ENCODE measurements around the gene CCDC34.

The CCDC34 gene

GRCh38 chr11:27356624-27357222, 6.3 kb downstream of the CCDC34 start:
- no peaks in the 10 kb centered on the region for H3K9me3 ChIP-seq (replicated peaks; ENCODE audit: low read length)
- H3K4me3 ChIP-seq (ENCODE audit: low read length) = no peak overlapping the region

DNA sequence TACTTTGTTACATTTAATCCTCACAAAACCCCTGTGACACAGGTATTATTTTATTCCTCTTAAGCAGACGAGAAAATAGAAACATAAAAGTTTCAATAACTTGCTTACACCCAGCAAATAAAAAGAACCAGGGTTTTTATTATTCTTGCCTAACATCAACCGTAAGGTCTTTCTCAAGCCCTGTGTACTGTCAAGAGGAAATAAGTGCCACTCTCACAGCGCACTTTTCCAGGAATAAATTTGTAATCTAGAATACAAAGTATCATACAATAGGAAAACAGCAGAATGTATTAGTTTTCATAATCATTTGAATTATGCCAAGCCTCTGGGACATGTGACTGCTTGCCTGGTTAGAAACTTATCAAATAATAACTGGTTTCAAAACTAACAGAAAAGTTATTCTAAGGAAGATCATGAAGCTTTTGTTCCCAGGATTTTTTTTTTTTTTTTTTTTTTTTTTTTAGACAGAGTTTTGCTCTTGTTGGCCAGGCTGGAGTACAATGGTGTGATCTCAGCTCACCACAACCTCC, 7.4 kb downstream of the CCDC34 start:
- Histone ChIP-seq H3K4me2 (ENCODE audit: low read length) (no peak overlapping the region), H3K4me1 (ENCODE audit: control insufficient read depth, insufficient read depth, low read length) (peaks cover 9% of the 10 kb centered on the region), H3K9me3 (replicated peaks; ENCODE audit: low read length) (no peaks in the 10 kb centered on the region), H3K9ac (ENCODE audit: low read depth, low read length) (no peak overlapping the region), H3K36me3 (ENCODE audit: insufficient read depth, low read length) (no peaks in the 10 kb centered on the region), H3K27me3 (ENCODE audit: control insufficient read depth, insufficient read depth, low read length) (no peaks in the 10 kb centered on the region), H3K4me3 (ENCODE audit: low read length) (no peak overlapping the region)

More at GRCh38 chr11:27356624-27357222, 6.3 kb downstream of the CCDC34 start:
- Histone ChIP-seq H3K36me3 (ENCODE audit: insufficient read depth, low read length) (no peaks in the 10 kb centered on the region), H3K4me2 (ENCODE audit: low read length) (no peak overlapping the region), H3K9ac (ENCODE audit: low read depth, low read length) (no peak overlapping the region), H3K4me1 (ENCODE audit: control insufficient read depth, insufficient read depth, low read length) (peaks cover 9% of the 10 kb centered on the region), H3K27me3 (ENCODE audit: control insufficient read depth, insufficient read depth, low read length) (no peaks in the 10 kb centered on the region)

DNA sequence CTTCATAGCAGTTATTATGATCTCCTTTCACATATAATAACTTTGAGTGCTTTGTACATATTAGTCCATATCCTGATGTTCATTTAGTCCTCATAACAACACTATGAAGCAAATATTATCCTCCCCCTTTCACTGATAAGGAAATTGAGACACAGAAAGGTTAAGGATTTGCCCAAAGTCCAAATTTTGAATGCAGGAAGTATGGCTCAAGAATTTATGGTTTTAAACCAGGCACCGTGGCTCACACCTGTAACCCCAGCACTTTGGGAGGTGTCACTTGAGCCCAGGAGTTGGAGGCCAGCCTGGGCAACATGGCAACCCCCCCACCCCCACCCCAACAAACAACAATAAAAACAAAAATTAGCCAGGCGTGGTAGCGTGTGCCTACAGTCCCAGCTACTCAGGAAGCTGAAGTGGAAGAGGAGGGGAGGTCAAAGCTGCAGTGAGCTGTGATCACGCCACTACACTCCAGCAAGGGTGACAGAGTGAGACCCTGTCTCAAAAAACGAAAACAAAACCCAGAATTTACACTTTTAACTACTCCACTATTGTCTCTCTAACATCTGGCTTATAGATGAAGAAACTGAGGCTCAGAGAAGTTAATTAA, 8.6 kb downstream of the CCDC34 start:
- H3K4me3 ChIP-seq (ENCODE audit: low read length) = no peak overlapping the region
- no peak overlapping the region for H3K4me2 ChIP-seq (ENCODE audit: low read length)
- peaks cover 9% of the 10 kb centered on the region for H3K4me1 ChIP-seq (ENCODE audit: control insufficient read depth, insufficient read depth, low read length)
- no peaks in the 10 kb centered on the region for H3K9me3 ChIP-seq (replicated peaks; ENCODE audit: low read length)
- H3K9ac ChIP-seq (ENCODE audit: low read depth, low read length) = no peak overlapping the region
- H3K27me3 ChIP-seq (ENCODE audit: control insufficient read depth, insufficient read depth, low read length) = no peaks in the 10 kb centered on the region
- no peaks in the 10 kb centered on the region for H3K36me3 ChIP-seq (ENCODE audit: insufficient read depth, low read length)

- peaks cover 9% of the 10 kb centered on the region for H3K4me1 ChIP-seq (ENCODE audit: control insufficient read depth, insufficient read depth, low read length)
These were observed 9.2 kb downstream of the CCDC34 start for GRCh38 chr11:27353593-27354358.

GRCh38 chr11:27352781-27353180, 10.2 kb downstream of the CCDC34 start:
- H3K9me3 ChIP-seq (replicated peaks; ENCODE audit: low read length) = no peaks in the 10 kb centered on the region
- H3K4me3 ChIP-seq (ENCODE audit: low read length) = no peak overlapping the region
- no peaks in the 10 kb centered on the region for H3K36me3 ChIP-seq (ENCODE audit: insufficient read depth, low read length)
- H3K27me3 ChIP-seq (ENCODE audit: control insufficient read depth, insufficient read depth, low read length) = no peaks in the 10 kb centered on the region
- H3K4me1 ChIP-seq (ENCODE audit: control insufficient read depth, insufficient read depth, low read length) = peaks cover 9% of the 10 kb centered on the region
- no peak overlapping the region for H3K4me2 ChIP-seq (ENCODE audit: low read length)
- H3K9ac ChIP-seq (ENCODE audit: low read depth, low read length) = no peak overlapping the region

More at GRCh38 chr11:27353593-27354358, 9.2 kb downstream of the CCDC34 start:
- Histone ChIP-seq H3K9ac (ENCODE audit: low read depth, low read length) (no peak overlapping the region), H3K36me3 (ENCODE audit: insufficient read depth, low read length) (no peaks in the 10 kb centered on the region), H3K27me3 (ENCODE audit: control insufficient read depth, insufficient read depth, low read length) (no peaks in the 10 kb centered on the region), H3K4me3 (ENCODE audit: low read length) (no peak overlapping the region), H3K9me3 (replicated peaks; ENCODE audit: low read length) (no peaks in the 10 kb centered on the region), H3K4me2 (ENCODE audit: low read length) (no peak overlapping the region)

GRCh38 chr11:27350511-27350910, 12.5 kb downstream of the CCDC34 start:
- peaks cover 9% of the 10 kb centered on the region for H3K4me1 ChIP-seq (ENCODE audit: control insufficient read depth, insufficient read depth, low read length)
- no peaks in the 10 kb centered on the region for H3K27me3 ChIP-seq (ENCODE audit: control insufficient read depth, insufficient read depth, low read length)
- H3K4me2 ChIP-seq (ENCODE audit: low read length) = no peak overlapping the region
- H3K36me3 ChIP-seq (ENCODE audit: insufficient read depth, low read length) = peaks cover 3% of the 10 kb centered on the region
- H3K4me3 ChIP-seq (ENCODE audit: low read length) = no peak overlapping the region
- H3K9me3 ChIP-seq (replicated peaks; ENCODE audit: low read length) = no peaks in the 10 kb centered on the region
- H3K9ac ChIP-seq (ENCODE audit: low read depth, low read length) = no peak overlapping the region

DNA sequence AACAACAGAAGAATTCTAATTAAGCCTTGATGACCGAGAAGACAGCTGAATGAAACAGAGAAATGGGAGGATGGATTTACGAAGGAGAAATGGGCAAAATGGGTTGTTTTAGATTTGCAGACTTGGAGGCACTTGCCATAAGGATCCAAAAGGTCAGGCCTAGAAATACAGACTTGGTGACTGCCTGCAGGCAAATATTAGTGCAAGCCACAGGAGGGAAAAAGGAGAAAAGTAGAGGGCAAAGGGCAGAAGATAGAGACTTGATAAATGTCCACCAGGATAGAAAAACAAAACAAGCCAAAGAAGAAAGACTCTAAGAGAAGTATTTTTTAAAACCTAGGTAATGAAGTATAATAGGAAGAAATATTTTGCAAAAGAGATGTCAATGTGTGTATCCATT, 13.1 kb downstream of the CCDC34 start:
- no peaks in the 10 kb centered on the region for H3K27me3 ChIP-seq (ENCODE audit: control insufficient read depth, insufficient read depth, low read length)
- H3K36me3 ChIP-seq (ENCODE audit: insufficient read depth, low read length) = peaks cover 3% of the 10 kb centered on the region
- H3K9ac ChIP-seq (ENCODE audit: low read depth, low read length) = no peak overlapping the region
- peaks cover 9% of the 10 kb centered on the region for H3K4me1 ChIP-seq (ENCODE audit: control insufficient read depth, insufficient read depth, low read length)
- H3K9me3 ChIP-seq (replicated peaks; ENCODE audit: low read length) = no peaks in the 10 kb centered on the region
- no peak overlapping the region for H3K4me2 ChIP-seq (ENCODE audit: low read length)
- H3K4me3 ChIP-seq (ENCODE audit: low read length) = no peak overlapping the region

- no peaks in the 10 kb centered on the region for H3K9me3 ChIP-seq (replicated peaks; ENCODE audit: low read length)
- no peak overlapping the region for H3K4me2 ChIP-seq (ENCODE audit: low read length)
- H3K4me1 ChIP-seq (ENCODE audit: control insufficient read depth, insufficient read depth, low read length) = peaks cover under 1% of the 10 kb centered on the region
These were observed 14.6 kb downstream of the CCDC34 start for GRCh38 chr11:27348340-27348873.

GRCh38 chr11:27347359-27348339, 15.4 kb downstream of the CCDC34 start:
- Histone ChIP-seq H3K9me3 (replicated peaks; ENCODE audit: low read length) (no peaks in the 10 kb centered on the region), H3K36me3 (ENCODE audit: insufficient read depth, low read length) (peaks cover 3% of the 10 kb centered on the region), H3K4me2 (ENCODE audit: low read length) (peak overlapping the region; percentile 41)

More at GRCh38 chr11:27348340-27348873, 14.6 kb downstream of the CCDC34 start:
- H3K27me3 ChIP-seq (ENCODE audit: control insufficient read depth, insufficient read depth, low read length) = no peaks in the 10 kb centered on the region
- no peak overlapping the region for H3K4me3 ChIP-seq (ENCODE audit: low read length)
- no peak overlapping the region for H3K9ac ChIP-seq (ENCODE audit: low read depth, low read length)
- H3K36me3 ChIP-seq (ENCODE audit: insufficient read depth, low read length) = peaks cover 3% of the 10 kb centered on the region

DNA sequence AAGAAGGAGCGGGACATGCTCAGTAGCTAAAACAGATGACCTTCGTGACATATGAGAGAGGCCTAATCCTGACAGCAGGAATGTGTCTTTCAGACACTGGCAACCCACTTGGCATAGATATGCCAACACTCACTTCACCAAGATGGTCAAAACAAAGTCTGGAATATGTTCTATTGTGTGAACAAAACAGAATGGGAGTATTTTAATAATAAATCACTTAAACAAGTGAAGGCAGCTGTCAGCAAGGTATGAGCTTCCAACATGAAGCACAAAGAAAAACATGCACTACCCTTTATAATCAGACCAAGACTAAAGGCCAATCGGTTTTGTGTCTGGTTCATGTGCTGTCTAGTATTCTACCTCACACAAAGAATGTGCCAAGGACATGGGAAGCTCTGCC, 23.1 kb downstream of the CCDC34 start:
- Histone ChIP-seq H3K36me3 (ENCODE audit: insufficient read depth, low read length) (no peaks in the 10 kb centered on the region), H3K9me3 (replicated peaks; ENCODE audit: low read length) (no peaks in the 10 kb centered on the region), H3K4me2 (ENCODE audit: low read length) (no peak overlapping the region), H3K4me1 (ENCODE audit: control insufficient read depth, insufficient read depth, low read length) (no peaks in the 10 kb centered on the region), H3K27me3 (ENCODE audit: control insufficient read depth, insufficient read depth, low read length) (no peaks in the 10 kb centered on the region), H3K9ac (ENCODE audit: low read depth, low read length) (no peak overlapping the region), H3K4me3 (ENCODE audit: low read length) (no peak overlapping the region)

More at GRCh38 chr11:27347359-27348339, 15.4 kb downstream of the CCDC34 start:
- Histone ChIP-seq H3K9ac (ENCODE audit: low read depth, low read length) (no peak overlapping the region), H3K4me1 (ENCODE audit: control insufficient read depth, insufficient read depth, low read length) (no peaks in the 10 kb centered on the region), H3K27me3 (ENCODE audit: control insufficient read depth, insufficient read depth, low read length) (no peaks in the 10 kb centered on the region), H3K4me3 (ENCODE audit: low read length) (no peak overlapping the region)

Data from skeletal muscle satellite cell (primary cell).